ENCODE data around the gene ACER2. TPM values are rescaled to one million over a fixed set of nuclear protein-coding genes. Genes with fewer than 3 reads are reported as not detected.
A peak's percentile ranks its signal among the peaks of the same experiment; 100 is the strongest.

ACER2 gene
- total and polyA plus RNA-seq, 2 of the 4 experiments (the other 2 are of a cell fraction) = 0.84 to 1.6 TPM

GRCh38 chr9:19481121-19481870 lies 72.5 kb downstream of the ACER2 start:
- no TSS peak for BruUV-seq (replicated peaks)

More at GRCh38 chr9:19481121-19481870, 72.5 kb downstream of the ACER2 start:
- dilution Hi-C loops (cut with HindIII; ENCODE audit: low sequenced_read_pairs, unreplicated experiment) (no loop called here), in situ Hi-C loops (cut with MboI; ENCODE audit: low sequenced_read_pairs) (loop anchor here (25.0 kb wide), 1 partner anchor 431 kb away; no protein-coding TSS in a partner anchor), intact Hi-C loops (cut with micrococcal nuclease) (no loop called here)
- no peak overlapping the region for H2AK9ac ChIP-seq (replicated peaks; ENCODE audit: low read depth, low read length, poor library complexity)
- ChIA-PET POLR2A (ENCODE audit: unreplicated experiment) (no interaction called here), CTCF (interaction anchor here (0.6 to 1.2 kb wide), 3 partner anchors 8 to 91 kb away, joined by 3 to 5 read pairs (median 4); no protein-coding TSS in a partner anchor)
- no peak overlapping the region for H4K5ac ChIP-seq (ENCODE audit: low read depth, low read length)
- H3K9me1 ChIP-seq (ENCODE audit: insufficient read depth, low read length) = no peaks in the 10 kb centered on the region
- no peaks in the 10 kb centered on the region for H3K36me3 ChIP-seq (ENCODE audit: control insufficient read depth, insufficient read depth, low read length)
- H4K91ac ChIP-seq (ENCODE audit: insufficient read depth, low read depth, low read length) = no peak overlapping the region
- ATAC-seq (ENCODE audit: low read depth) (peak; percentile 35; the same call in 1 of the 2 replicates), DNase-seq (no peak)
- no peak overlapping the region for H3K4ac ChIP-seq (ENCODE audit: low read depth, low read length)
- no peak overlapping the region for H2BK120ac ChIP-seq (ENCODE audit: low read depth, low read length)
- no peak overlapping the region for H3K4me2 ChIP-seq (ENCODE audit: low read depth, low read length)
- H2AFZ ChIP-seq (replicated peaks; ENCODE audit: low read length, poor library complexity) = no peak overlapping the region
- no peak overlapping the region for H4K8ac ChIP-seq (ENCODE audit: low read depth in 2 of 2, low read length in 2 of 2)
- no peak overlapping the region for H3K27ac ChIP-seq (ENCODE audit: insufficient read depth, low read length)
- no peak overlapping the region for H2BK20ac ChIP-seq (ENCODE audit: low read depth, low read length)
- H3K23ac ChIP-seq (ENCODE audit: low read depth, low read length) = no peak overlapping the region
- H3K27me3 ChIP-seq (ENCODE audit: control insufficient read depth, insufficient read depth, low read length) = peaks cover 26% of the 10 kb centered on the region
- no peaks in the 10 kb centered on the region for H3K9me3 ChIP-seq (ENCODE audit: control insufficient read depth, insufficient read depth, low read length)
- no peaks in the 10 kb centered on the region for H4K20me1 ChIP-seq (ENCODE audit: insufficient read depth, low read length)
- 20% methylated on average over 1 of the region's 10 CpGs; no CpG with 5 or more reads in 1 of the 2 experiments for WGBS, 2 experiments (ENCODE audit: extremely low coverage in 2 of 2, insufficient read length in 1 of 2)
- no peak overlapping the region for H3K56ac ChIP-seq (ENCODE audit: extremely low read depth, insufficient read depth, low read length)
- no peak overlapping the region for H3K14ac ChIP-seq (replicated peaks; ENCODE audit: low read depth, low read length)
- no peak overlapping the region for H3K4me3 ChIP-seq (ENCODE audit: insufficient read depth, low read depth, low read length)
- TF ChIP-seq MXI1 (IDR thresholded peaks at IDR 0.05; ENCODE audit: borderline replicate concordance, low read depth, low read length) (no peak), MAZ (IDR thresholded peaks at IDR 0.05; ENCODE audit: borderline replicate concordance, low read depth, low read length) (no peak)
- H2BK5ac ChIP-seq (ENCODE audit: low read depth, low read length, poor library complexity, severe bottlenecking) = no peak overlapping the region
- no peak overlapping the region for H3K18ac ChIP-seq (ENCODE audit: low read depth, low read length)
- H3K9ac ChIP-seq (ENCODE audit: low read depth, low read length) = no peak overlapping the region
- H3K79me1 ChIP-seq (ENCODE audit: low read depth in 1 of 2, low read length in 2 of 2) = no peaks in the 10 kb centered on the region
- no peak overlapping the region for H2BK15ac ChIP-seq (ENCODE audit: low read depth, low read length)
- no peaks in the 10 kb centered on the region for H3K4me1 ChIP-seq (ENCODE audit: control insufficient read depth, insufficient read depth, low read length)
- no peak overlapping the region for H2AK5ac ChIP-seq (ENCODE audit: low read depth, low read length)
